HepG2 (cell line): Measurements from ENCODE around the gene NENF. TPM values are rescaled to one million over a fixed set of nuclear protein-coding genes. Genes with fewer than 3 reads are reported as not detected.

ENCODE experiments used
- AKAP8 ChIP-seq: sonication (generic); formaldehyde crosslinking; IDR thresholded peaks from 2 replicates; pipeline ENCODE4 v1.5.1; 2020; ENCODE audit warnings: mild to moderate bottlenecking, missing genetic modification reagents
- CBFB ChIP-seq: sonication (generic); formaldehyde crosslinking; IDR thresholded peaks from 2 replicates; pipeline ENCODE4 v1.4.0; 2020; ENCODE audit warnings: missing genetic modification reagents
- CREM ChIP-seq, 2 experiments: sonication (generic) in 1 of 2; formaldehyde crosslinking in 1 of 2; IDR thresholded peaks; 2 replicates each; pipeline versions ENCODE4 v1.4.0 to v1.6.1; 2016 to 2020; ENCODE audit warnings: antibody characterized with exemption in 1 of 2, mild to moderate bottlenecking in 1 of 2, missing genetic modification reagents in 1 of 2
- FOXA3 ChIP-seq: IDR thresholded peaks from 2 replicates; pipeline ENCODE4 v1.6.1; 2016; ENCODE audit warnings: missing genetic modification reagents, missing compliant biosample characterization
- GATAD2A ChIP-seq: IDR thresholded peaks from 2 replicates; pipeline ENCODE4 v1.6.1; 2016
- HMGXB4 ChIP-seq, 2 experiments: sonication (generic) in 1 of 2; formaldehyde crosslinking in 1 of 2; IDR thresholded peaks; 2 replicates each; pipeline versions ENCODE4 v1.4.0 to v1.6.1; 2018 to 2020; ENCODE audit warnings: missing genetic modification reagents in 2 of 2, borderline replicate concordance in 1 of 2, low read depth in 1 of 2, mild to moderate bottlenecking in 1 of 2, missing biosample characterization in 1 of 2
- PCBP2 ChIP-seq: fragments of 200-400 bp; formaldehyde crosslinking; optimal IDR thresholded peaks from 2 replicates; pipeline ENCODE3; 2018; ENCODE audit warnings: low read length, low read depth; ENCODE audit not compliant: poor library complexity, severe bottlenecking
- RAD21 ChIP-seq: fragments of 450-650 bp; formaldehyde crosslinking; IDR thresholded peaks from 2 replicates; pipeline ENCODE4 v1.5.0; 2020; ENCODE audit warnings: mild to moderate bottlenecking
- RORA ChIP-seq: sonication (generic); formaldehyde crosslinking; IDR thresholded peaks from 2 replicates; pipeline ENCODE4 v1.5.0; 2020; ENCODE audit warnings: mild to moderate bottlenecking, missing genetic modification reagents, moderate library complexity
- SAFB2 ChIP-seq: sonication (generic); formaldehyde crosslinking; IDR thresholded peaks from 2 replicates; pipeline ENCODE4 v1.5.1; 2020; ENCODE audit warnings: missing genetic modification reagents, low read depth, mild to moderate bottlenecking, borderline replicate concordance
- SMC3 ChIP-seq: IDR thresholded peaks from 2 replicates; pipeline ENCODE4 v1.6.1; 2011; ENCODE audit warnings: low read length, improper control_type of control experiment
- ZC3H13 ChIP-seq: sonication (generic); formaldehyde crosslinking; IDR thresholded peaks from 2 replicates; pipeline ENCODE4 v1.8.1; 2023; ENCODE audit warnings: mild to moderate bottlenecking, missing genetic modification reagents, moderate library complexity
- ZNF20 ChIP-seq: sonication (generic); formaldehyde crosslinking; IDR thresholded peaks from 2 replicates; pipeline ENCODE4 v1.4.0; 2020; ENCODE audit warnings: mild to moderate bottlenecking, moderate library complexity, missing genetic modification reagents
- ZNF263 ChIP-seq: sonication (generic); formaldehyde crosslinking; IDR thresholded peaks from 2 replicates; pipeline ENCODE4 v1.4.0; 2020; ENCODE audit warnings: missing genetic modification reagents
- ZNF296 ChIP-seq: sonication (generic); formaldehyde crosslinking; conservative IDR thresholded peaks from 2 replicates; pipeline ENCODE4 v1.5.0; 2020; ENCODE audit warnings: mild to moderate bottlenecking, missing genetic modification reagents
- ZNF34 ChIP-seq: sonication (generic); formaldehyde crosslinking; IDR thresholded peaks from 2 replicates; pipeline ENCODE4 v1.4.0; 2020; ENCODE audit warnings: mild to moderate bottlenecking, missing genetic modification reagents, borderline replicate concordance
- ZNF546 ChIP-seq: sonication (generic); formaldehyde crosslinking; conservative IDR thresholded peaks from 2 replicates; pipeline ENCODE4 v1.8.1; 2023; ENCODE audit warnings: mild to moderate bottlenecking, missing genetic modification reagents
- ZSCAN22 ChIP-seq: sonication (generic); formaldehyde crosslinking; IDR thresholded peaks from 2 replicates; pipeline ENCODE4 v1.4.0; 2020; ENCODE audit warnings: mild to moderate bottlenecking, missing genetic modification reagents
- polyA plus RNA-seq, 8 experiments: library from polyadenylated mRNA; depleted of rRNA in 3 of 8; stranded (reverse) in 7 of 8; unstranded in 1 of 8; fragments of >200 nt; fragmentation: Illumina TruSeq in 4 of 8; extraction: Trizol in 4 of 8; gene quantifications; 2 replicates each; pipeline versions ENCODE4 v1.2.1 to v1.2.3, GENCODE V29; 2011 to 2016; ENCODE audit warnings: low read depth in 4 of 8, missing spikeins in 1 of 8, mixed read lengths in 1 of 8; ENCODE audit not compliant: insufficient read depth in 1 of 8
- total RNA-seq, 5 experiments: library from RNA; depleted of rRNA; stranded (reverse); fragments of >200 nt; fragmentation: Illumina TruSeq; extraction: Trizol; gene quantifications; 2 replicates each; pipeline ENCODE4 v1.2.3, GENCODE V29; 2016; ENCODE audit warnings: low read depth in 1 of 5
- TF ChIP-seq, protein P1 (sequence below): IDR thresholded peaks from 2 replicates; pipeline ENCODE4 v1.6.1; 2018; ENCODE audit warnings: missing genetic modification reagents, mild to moderate bottlenecking, missing compliant biosample characterization
- TF ChIP-seq, protein P2 (sequence below): sonication (generic); formaldehyde crosslinking; IDR thresholded peaks from 2 replicates; pipeline ENCODE4 v1.4.0; 2020; ENCODE audit warnings: mild to moderate bottlenecking, low read depth, missing genetic modification reagents
- TF ChIP-seq, protein P3 (sequence below): sonication (generic); formaldehyde crosslinking; IDR thresholded peaks from 2 replicates; pipeline ENCODE4 v1.4.0; 2020; ENCODE audit warnings: missing genetic modification reagents
- TF ChIP-seq, protein P4 (sequence below): sonication (generic); formaldehyde crosslinking; IDR thresholded peaks from 2 replicates; pipeline ENCODE4 v1.8.1; 2023; ENCODE audit warnings: missing genetic modification reagents, inconsistent platforms, borderline replicate concordance

Gene NENF
- total and polyA plus RNA-seq, 2 of the 13 experiments (the other 11 are each of a cell fraction or from before 2014, with no cell fraction given) = 31.7 to 40.4 TPM

DNA sequence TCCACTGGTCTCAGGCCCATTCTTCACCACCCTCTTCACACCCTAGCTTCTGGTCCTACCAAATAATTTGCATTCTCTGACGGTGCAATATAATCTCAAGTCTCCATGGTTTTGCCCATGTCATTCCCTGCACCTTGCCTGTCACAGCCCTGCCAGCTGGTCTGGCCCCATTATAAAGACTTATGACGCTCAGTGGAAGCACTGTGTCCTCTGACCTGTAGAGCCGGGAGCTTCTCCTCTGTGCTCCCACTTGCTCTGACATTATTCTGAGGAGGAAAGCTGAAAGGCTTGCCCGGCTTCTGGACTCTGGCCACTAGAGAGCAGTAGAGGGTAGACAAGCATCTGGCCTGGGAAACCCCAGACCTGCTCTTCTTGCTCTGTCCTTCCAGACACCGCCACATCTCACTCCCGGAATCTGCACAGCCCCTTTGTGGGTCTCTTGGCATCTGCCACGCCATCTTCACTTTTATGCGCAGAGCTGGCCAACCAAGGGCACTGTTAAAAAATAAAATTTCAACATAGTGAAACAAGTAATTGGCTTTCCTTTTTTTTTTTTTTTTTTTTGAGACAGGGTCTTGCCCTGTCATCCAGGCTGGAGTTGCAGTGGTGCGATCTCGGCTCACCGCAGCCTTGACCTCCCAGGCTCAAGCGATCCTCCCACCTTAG is 44.4 kb downstream of the NENF start (continued):
- TF ChIP-seq CBFB (CRISPR knock-in tag) = no peak
- no peak for TF ChIP-seq AKAP8
- TF ChIP-seq ZNF20 (CRISPR knock-in tag) = no peak
- TF ChIP-seq, protein P1, sequence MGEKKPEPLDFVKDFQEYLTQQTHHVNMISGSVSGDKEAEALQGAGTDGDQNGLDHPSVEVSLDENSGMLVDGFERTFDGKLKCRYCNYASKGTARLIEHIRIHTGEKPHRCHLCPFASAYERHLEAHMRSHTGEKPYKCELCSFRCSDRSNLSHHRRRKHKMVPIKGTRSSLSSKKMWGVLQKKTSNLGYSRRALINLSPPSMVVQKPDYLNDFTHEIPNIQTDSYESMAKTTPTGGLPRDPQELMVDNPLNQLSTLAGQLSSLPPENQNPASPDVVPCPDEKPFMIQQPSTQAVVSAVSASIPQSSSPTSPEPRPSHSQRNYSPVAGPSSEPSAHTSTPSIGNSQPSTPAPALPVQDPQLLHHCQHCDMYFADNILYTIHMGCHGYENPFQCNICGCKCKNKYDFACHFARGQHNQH = peak; percentile 23; the same call in 1 of the 2 replicates
- peak; percentile 81 for TF ChIP-seq RAD21 (CRISPR knock-in tag)
- TF ChIP-seq HMGXB4 (CRISPR knock-in tag; IDR thresholded peaks at IDR 0.05; ENCODE audit: borderline replicate concordance in 1 of 2, low read depth in 1 of 2) = peak; percentile 21 to 41; a peak in 1 of 4 replicates
- TF ChIP-seq ZNF34 (CRISPR knock-in tag) = no peak
- TF ChIP-seq GATAD2A (CRISPR knock-in tag) = peak; percentile 30; the same call in 1 of the 2 replicates
- TF ChIP-seq, protein P2, sequence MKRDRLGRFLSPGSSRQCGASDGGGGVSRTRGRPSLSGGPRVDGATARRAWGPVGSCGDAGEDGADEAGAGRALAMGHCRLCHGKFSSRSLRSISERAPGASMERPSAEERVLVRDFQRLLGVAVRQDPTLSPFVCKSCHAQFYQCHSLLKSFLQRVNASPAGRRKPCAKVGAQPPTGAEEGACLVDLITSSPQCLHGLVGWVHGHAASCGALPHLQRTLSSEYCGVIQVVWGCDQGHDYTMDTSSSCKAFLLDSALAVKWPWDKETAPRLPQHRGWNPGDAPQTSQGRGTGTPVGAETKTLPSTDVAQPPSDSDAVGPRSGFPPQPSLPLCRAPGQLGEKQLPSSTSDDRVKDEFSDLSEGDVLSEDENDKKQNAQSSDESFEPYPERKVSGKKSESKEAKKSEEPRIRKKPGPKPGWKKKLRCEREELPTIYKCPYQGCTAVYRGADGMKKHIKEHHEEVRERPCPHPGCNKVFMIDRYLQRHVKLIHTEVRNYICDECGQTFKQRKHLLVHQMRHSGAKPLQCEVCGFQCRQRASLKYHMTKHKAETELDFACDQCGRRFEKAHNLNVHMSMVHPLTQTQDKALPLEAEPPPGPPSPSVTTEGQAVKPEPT = no peak
- no peak for TF ChIP-seq ZSCAN22 (CRISPR knock-in tag)
- no peak for TF ChIP-seq PCBP2
- TF ChIP-seq RORA (CRISPR knock-in tag) = no peak
- TF ChIP-seq, protein P3, sequence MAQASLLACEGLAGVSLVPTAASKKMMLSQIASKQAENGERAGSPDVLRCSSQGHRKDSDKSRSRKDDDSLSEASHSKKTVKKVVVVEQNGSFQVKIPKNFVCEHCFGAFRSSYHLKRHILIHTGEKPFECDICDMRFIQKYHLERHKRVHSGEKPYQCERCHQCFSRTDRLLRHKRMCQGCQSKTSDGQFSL (CRISPR knock-in tag) = no peak
- TF ChIP-seq, protein P4, sequence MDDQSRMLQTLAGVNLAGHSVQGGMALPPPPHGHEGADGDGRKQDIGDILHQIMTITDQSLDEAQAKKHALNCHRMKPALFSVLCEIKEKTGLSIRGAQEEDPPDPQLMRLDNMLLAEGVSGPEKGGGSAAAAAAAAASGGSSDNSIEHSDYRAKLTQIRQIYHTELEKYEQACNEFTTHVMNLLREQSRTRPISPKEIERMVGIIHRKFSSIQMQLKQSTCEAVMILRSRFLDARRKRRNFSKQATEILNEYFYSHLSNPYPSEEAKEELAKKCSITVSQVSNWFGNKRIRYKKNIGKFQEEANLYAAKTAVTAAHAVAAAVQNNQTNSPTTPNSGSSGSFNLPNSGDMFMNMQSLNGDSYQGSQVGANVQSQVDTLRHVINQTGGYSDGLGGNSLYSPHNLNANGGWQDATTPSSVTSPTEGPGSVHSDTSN = no peak
- TF ChIP-seq ZNF546 = no peak
- no peak for TF ChIP-seq CREM (IDR thresholded peaks at IDR 0.05)
- TF ChIP-seq CREM (CRISPR knock-in tag; IDR thresholded peaks at IDR 0.05) = no peak
- TF ChIP-seq SMC3 = peak; percentile 93
- TF ChIP-seq ZC3H13 (CRISPR knock-in tag) = no peak
- TF ChIP-seq FOXA3 (CRISPR knock-in tag) = no peak
- TF ChIP-seq ZNF296 (CRISPR knock-in tag) = no peak
- TF ChIP-seq SAFB2 (CRISPR knock-in tag) = no peak
- peak; percentile 85 for TF ChIP-seq ZNF263 (CRISPR knock-in tag)
